ELF-1 (cell line): ENCODE data around the gene KIF17.
A peak's percentile ranks its signal among the peaks of the same experiment; 100 is the strongest.

Source experiments
- DNase-seq: peaks from one replicate; pipeline ENCODE4 v3.0.0-alpha.2; 2016; ENCODE audit warnings: low read depth, low spot score

KIF17 gene

GRCh38 chr1:20717452-20718342, at the start of gene KIF17:
Gene KIF17, minus strand, starts transcription at chr1:20718007. Its CDS starts 301 bp downstream, at chr1:20717706.
- peak; percentile 66 for DNase-seq

- DNase-seq, result no peak
Observed at GRCh38 chr1:20767271-20767670, 49.5 kb upstream of the KIF17 start.

- DNase-seq, result no peak
Observed at GRCh38 chr1:20763417-20763816, 45.6 kb upstream of the KIF17 start.

GRCh38 chr1:20760322-20760721, 42.5 kb upstream of the KIF17 start:
- no peak for DNase-seq

GRCh38 chr1:20753589-20753988, 35.8 kb upstream of the KIF17 start:
- no peak for DNase-seq

GRCh38 chr1:20751462-20751990, 33.7 kb upstream of the KIF17 start:
- DNase-seq, result no peak

GRCh38 chr1:20742671-20743070, 24.9 kb upstream of the KIF17 start:
- DNase-seq, result no peak

GRCh38 chr1:20740781-20741180, 23.0 kb upstream of the KIF17 start:
- no peak for DNase-seq

GRCh38 chr1:20739225-20739624, 21.4 kb upstream of the KIF17 start:
- no peak for DNase-seq

- DNase-seq, result no peak
Observed at GRCh38 chr1:20735581-20736111, 17.8 kb upstream of the KIF17 start.

GRCh38 chr1:20733360-20733975, 15.7 kb upstream of the KIF17 start:
- DNase-seq, result no peak

- DNase-seq, result peak; percentile 71
Observed at GRCh38 chr1:20732588-20733359, 15.0 kb upstream of the KIF17 start, which contains the start of gene SH2D5. Gene SH2D5, minus strand, starts transcription at chr1:20732703. Its CDS starts 4,659 bp downstream, at chr1:20728044.

- DNase-seq, result peak; percentile 67
Observed at GRCh38 chr1:20732071-20732587, 14.3 kb upstream of the KIF17 start.

- peak; percentile 15 for DNase-seq
Observed at GRCh38 chr1:20731057-20731991, 13.5 kb upstream of the KIF17 start.

GRCh38 chr1:20730690-20731056, 12.9 kb upstream of the KIF17 start:
- DNase-seq, result peak; percentile 19

- peak; percentile 3 for DNase-seq
Observed at GRCh38 chr1:20729990-20730689, 12.3 kb upstream of the KIF17 start.

- peak; percentile 4 for DNase-seq
Observed at GRCh38 chr1:20729155-20729931, 11.5 kb upstream of the KIF17 start.

- peak; percentile 88 for DNase-seq
Observed at GRCh38 chr1:20728371-20729154, 10.8 kb upstream of the KIF17 start.
